HG02884 (cell line): ENCODE measurements around the gene BMP10.

Experiments used
- ATAC-seq: cut with Tn5 transposase; IDR thresholded peaks from one replicate; pipeline ENCODE4 v1.9.1; 2021; ENCODE audit warnings: mild to moderate bottlenecking, moderate library complexity; ENCODE audit not compliant: unreplicated experiment

Gene BMP10

DNA sequence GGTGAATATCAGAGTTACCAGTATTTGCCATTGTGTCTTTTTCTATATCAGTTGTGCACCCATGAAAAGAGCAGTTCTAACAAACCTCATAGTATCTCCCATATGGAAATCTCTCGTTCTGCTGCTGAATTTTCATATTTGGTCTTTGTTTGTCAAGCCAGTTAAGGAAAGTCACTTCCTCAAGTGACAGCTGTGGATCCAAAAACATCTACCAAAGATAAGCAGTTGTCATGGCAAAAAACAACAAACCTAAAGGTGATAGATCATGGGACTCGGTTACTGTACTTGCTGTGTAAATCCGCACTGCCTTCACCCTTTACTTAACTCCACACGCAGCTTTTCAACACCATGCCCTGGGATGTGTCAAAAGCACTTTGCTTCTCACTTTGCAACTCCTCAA lies 17.3 kb downstream of the BMP10 start:
- no peak for ATAC-seq

- ATAC-seq: no peak
These were observed 18.2 kb downstream of the BMP10 start for GRCh38 chr2:68853035-68853434.

DNA sequence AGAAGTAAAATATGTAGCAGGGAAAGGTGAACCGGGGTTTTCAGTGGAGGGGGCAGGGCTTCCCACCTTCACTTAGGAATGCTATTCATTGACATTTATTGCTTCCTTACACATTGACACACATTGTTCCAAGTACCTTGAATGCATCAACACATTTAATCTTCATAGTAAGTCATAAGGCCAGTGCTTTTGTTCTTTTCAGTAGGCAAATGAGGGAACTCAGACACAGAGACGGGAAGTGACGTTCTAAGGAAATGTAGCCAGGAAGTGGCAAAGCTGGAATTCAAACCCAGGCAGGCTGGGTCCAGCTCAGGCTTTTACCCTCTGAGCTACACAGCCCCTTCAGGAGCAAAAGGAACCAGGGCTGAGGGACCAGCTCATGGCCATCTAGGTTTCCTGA lies 20.7 kb downstream of the BMP10 start:
- no peak for ATAC-seq

DNA sequence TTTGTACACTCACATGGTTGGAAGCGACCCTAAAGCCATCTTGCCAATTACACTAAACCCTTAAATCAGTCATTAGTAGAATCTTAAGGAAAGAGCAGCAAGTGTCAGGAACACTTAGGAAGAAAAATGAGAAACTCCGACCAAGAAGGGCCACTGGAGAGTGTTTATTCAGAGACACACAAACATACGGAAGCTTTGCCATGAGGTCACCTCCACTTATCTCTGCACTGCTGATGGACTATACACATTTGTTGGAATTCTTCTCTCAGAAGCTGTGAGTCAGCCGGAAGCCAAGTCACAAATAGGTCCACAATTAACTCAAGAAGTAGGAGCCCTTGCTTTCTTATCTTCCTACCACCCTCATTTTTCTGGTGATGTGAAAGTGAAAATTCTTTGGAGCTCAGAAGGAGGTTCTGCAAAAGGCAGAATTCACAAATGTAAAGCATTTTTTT lies 21.6 kb downstream of the BMP10 start:
- no peak for ATAC-seq

DNA sequence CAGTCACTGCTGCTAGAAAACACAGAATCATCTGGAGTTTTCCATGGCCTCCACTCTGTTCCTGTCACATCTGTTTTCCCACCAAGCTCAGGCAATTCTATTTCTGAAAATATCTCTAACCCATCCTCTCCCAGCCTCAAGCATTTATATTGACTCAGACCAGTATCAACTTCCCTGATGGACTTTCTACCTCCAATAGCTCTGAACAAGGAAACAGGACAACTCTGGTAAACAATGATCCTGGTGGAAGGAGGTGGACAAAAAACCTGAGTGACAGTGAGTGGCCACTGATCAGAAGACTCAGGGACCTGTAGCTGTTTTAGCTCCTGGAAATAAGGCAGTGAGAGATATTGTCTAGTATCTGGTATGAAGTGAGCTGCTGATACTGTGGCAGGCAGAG lies 23.4 kb downstream of the BMP10 start:
- no peak for ATAC-seq

GRCh38 chr2:68846091-68846490 lies 25.1 kb downstream of the BMP10 start:
- ATAC-seq: no peak

DNA sequence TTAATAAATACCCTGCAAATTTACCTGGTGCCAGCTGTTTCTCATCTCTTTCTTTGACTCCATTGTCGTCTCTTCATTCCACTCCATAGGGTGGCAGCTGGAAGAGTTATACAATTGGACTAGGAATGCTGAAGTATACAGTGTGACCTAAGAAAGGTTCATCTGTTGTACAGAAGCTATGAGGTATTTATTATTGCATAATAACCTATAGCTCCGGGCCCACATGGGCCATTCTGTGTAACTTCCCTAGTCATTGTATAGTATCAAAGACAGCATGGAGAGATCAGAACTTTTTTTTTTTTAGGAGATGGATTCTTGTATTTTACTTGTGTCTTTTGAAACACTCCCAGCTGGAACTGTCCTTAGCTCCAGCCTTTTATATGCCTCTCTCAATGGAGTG lies 26.2 kb downstream of the BMP10 start:
- no peak for ATAC-seq

DNA sequence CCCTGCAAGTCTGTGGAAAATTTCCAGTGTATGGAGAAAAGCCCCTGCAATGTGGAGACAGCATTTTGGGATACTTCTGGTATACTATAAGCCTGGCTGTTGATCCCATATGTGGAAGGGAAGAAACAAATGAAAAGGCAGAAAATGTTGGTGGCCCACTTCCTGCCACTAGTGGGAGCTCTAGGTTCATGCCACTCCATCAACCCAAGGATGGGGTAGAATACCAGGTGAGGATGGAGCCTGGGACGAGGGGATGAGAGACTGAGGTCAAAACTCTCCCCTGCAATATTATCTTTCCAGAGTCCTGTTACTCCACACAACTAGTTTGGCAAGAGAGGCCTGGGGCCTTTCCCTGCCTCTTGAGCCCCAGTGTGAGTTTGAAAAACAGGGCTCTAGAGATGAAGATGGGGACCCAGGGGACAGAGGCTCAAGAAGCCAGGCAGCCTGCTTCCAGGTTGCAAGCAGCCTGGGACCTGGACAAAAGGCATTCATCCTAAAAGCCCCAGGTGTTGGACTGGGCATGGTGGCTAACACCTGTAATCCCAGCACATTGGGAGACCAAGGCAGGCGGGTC lies 31.9 kb downstream of the BMP10 start:
- no peak for ATAC-seq

- ATAC-seq: no peak
These were observed 32.6 kb downstream of the BMP10 start for GRCh38 chr2:68838641-68839040.

DNA sequence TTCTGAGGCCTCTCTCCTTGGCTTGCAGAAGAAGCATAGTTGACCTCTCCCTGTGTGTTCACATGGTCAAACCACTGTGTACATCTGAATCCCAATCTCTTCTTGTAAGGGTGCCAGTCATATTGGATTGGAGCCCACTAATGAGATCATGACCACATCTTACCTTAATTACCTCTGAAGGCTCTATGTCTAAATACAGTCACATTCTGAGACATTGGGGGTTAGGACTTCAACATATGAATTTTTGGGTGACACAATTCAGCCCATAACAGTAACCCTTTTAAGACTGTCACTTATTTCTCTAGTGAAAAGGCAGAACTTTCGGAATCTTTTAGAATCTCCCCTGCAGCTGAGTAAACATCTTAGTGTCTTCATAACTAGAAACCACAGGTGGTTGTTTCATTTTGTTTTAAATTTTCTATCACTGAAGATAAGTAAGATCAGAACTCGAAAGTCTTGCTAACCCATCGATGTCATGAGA lies 33.3 kb downstream of the BMP10 start:
- no peak for ATAC-seq

GRCh38 chr2:68837164-68837860 lies 33.9 kb downstream of the BMP10 start:
- ATAC-seq: no peak

GRCh38 chr2:68835621-68836020 lies 35.6 kb downstream of the BMP10 start:
- ATAC-seq: no peak

DNA sequence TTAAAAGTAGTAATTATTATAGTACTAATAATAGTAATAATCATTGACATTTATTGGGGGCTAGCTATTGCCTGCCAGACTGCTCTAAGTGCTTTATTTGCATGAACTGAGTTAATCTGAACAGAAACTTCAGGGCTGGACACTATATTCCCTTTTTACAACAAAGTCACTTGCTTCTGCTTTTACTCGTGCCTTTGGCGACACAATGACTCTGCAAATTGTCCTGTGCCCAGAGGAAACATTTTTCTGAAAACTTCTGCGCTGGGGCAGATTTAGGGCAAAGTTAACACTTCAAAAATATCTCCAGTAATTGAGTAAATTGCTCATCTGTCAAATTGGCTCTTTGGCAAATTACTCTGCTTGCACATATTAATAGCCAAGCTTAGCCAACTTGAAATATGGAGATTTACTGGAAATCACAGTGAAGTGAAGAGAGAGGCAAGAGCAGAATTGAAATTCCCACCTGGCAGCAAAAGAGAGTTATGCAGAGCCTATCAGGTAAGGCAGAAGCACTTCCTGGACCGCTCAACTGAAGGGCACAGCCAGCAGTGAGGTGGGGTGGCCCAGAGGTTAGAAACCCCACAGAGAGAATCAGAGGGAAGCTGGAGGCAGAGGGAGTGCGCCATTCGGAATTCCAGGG lies 36.3 kb downstream of the BMP10 start:
- ATAC-seq: no peak

DNA sequence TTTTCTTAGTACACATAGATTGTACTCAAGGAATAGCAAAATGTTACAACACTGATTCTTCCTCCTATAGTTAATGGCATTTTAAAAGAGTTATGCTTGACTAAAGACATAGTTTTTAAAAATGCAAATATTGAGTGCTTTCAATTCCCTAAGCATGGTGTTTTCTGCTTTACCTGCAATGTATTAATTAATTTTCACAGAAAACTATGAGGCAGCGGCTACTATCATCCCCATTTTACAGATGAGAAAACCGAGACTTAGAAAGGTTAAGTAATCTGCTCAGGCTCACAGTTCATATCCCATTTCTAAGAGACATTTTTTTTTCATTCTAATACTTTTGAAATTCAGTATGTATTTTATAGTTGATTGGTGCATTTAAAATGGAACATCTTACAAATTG lies 38.0 kb downstream of the BMP10 start:
- no peak for ATAC-seq

DNA sequence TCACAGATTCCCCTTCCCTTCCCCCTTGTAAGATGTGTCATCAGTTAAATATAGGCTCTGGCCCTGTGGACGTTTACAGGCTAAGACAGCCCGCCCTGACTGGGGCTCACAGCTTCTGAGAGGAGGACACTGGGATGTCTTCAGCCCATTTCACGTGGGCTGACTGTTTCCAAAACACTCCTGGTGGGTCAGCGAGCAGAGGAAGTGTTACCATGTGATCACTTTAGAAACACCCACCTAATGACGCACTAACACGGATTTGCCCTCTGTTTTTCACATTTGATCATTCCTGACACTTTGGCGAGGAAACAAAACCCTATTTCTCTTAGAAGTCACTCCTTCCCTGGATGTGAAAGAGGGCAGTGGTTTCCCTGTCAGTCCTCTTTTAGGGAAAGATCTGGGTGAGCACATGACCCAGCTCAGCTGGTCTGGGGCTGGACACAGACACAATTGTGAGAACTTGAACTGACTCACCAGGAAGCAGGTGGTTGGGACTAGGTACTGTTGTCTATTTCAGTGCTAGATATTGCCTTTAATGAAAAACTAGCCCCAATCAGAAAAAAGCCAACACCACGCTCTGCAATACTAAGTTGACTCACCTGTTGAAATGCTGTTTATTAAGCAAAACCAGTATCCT lies 38.8 kb downstream of the BMP10 start:
- peak; percentile 70 for ATAC-seq

DNA sequence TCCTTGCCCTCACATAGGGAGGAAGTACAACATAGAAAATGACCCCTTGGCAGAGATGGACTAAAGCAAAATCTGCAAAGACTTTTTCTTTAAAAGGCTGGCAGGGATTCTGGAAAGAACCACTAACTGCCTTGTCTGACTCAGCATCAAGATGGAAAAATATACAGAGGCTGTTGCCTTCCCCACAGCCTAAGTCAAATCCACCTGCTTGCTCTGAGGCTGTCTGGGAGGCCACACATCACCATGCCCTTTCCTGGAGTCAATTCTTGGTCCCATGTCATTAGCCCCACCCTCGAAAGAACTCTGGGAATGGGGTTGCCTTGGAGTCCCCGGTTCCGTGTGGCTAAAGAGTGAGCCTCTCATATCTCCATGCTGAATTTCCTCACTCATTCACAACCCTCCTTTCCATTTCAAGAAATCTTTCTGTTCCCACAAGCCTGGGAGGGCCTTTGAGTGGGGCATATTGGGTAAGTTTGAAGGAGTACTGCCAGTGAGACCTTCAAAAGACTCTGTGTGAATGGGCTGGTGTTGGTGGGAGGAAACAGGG lies 39.4 kb downstream of the BMP10 start:
- ATAC-seq: no peak

- ATAC-seq: no peak
These were observed 41.4 kb downstream of the BMP10 start for GRCh38 chr2:68829749-68830148.

DNA sequence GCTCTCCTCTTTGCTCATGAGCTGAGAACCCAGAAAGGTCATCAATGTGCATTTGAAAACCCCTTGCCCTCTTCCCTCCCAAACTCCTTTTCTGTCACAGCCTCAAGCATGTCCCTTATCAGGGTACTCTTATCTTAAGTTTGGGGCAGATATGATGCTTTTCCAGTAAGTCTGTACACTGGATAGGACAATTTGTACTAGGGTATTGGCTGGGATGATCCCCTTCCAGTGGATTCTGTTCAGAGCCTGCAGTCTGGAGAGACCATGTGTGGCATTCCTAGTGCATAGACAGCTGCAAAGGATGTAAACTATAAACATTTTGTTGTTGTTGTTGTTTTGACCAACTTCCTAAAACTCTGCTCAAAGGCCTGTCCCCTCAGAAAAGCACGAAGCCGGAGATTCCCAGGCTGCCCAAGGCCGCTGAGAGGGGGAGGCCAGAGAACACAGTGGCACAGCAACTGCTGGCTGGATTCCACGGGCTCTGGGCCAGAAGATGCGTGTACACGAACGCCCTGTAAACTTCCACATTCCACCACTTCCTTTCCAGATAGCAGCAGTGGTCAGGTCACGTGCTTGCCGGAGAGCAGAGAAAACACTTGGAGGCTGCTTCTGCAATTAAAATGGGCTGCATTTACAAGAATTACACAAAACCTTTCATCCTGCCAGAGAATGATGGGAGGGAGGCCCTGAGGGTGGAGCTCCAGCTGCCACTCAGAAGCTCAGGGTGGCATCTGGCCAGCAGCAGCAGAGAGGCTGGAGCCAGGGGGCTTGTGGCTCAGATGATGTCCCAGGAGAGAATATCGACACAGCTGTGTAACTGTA lies 42.1 kb downstream of the BMP10 start:
- ATAC-seq: no peak

- ATAC-seq: no peak
These were observed 43.5 kb downstream of the BMP10 start for GRCh38 chr2:68827666-68828065.

- no peak for ATAC-seq
These were observed 45.3 kb downstream of the BMP10 start for GRCh38 chr2:68825866-68826265.

DNA sequence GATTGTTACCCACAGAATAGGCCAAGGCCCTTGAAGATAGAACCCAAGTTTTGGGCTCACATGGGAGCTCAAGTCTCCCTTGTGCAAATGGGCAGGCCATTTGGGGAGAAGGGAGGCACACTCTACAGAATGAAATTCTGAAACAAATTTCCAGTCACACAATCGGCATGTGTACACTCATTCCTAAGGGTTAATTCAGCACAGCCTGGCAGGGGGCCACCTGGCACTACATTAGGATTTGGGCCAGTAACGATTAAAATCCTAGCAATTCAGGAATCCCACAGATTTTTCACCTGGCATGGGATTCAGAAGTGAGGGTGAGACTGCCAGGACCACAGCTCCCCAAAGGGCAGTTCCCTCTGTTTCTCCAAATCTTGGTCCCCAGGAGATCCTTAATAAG lies 46.4 kb downstream of the BMP10 start:
- ATAC-seq: no peak
